ENCODE measurements around the gene KLK15. TPM values are rescaled to one million over a fixed set of nuclear protein-coding genes. Genes with fewer than 3 reads are reported as not detected.

The KLK15 gene
- total and polyA plus RNA-seq, 2 of the 8 experiments (the other 6 are each of a cell fraction or from before 2014, with no cell fraction given) = not detected

DNA sequence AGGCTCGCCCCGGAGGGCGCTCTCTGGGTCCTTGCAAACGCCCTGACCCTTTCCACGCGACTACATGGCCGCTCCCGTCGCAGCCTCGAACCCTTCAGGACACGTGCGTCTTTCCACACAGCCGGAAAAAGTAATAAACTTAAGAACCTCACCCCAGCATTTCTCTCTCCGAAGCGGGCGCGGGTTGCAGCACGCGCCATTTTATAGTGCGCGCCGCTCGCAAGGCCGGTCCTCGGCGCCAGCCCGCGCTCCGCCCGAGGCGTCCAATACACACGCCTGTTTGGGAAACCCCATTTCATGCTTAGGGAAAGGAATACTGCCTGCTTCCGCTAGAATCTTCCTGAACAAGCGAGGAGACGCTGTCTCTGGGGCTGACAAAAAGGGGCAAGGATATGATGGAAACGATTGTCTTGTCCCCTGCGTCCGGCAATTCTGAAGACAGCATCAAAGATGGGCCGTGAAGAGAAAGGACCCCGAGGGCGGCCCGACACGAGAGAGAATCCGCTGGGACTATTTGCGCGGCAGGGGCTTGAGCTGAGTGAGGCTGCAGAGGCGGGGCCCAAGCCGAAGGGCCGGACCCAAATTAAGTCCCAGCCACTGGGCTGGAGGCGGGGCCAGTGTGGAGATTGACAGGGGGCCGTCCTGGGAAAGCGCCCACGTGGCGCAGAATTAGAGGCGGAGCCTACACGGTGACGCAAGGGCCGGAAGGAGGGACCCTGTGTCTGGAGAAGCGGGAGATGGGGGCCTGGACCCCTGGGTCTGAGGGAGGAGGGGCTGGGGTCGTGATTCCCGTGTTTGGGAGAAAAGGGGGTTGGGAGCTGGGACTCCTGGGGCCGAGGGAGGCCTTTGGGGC lies 28.7 kb downstream of the KLK15 start (continued):
- peak; percentile 80; the same call in 1 of the 2 replicates for TF ChIP-seq ATF3 (IDR thresholded peaks at IDR 0.05; ENCODE audit: insufficient read depth, low read depth, low read length)
- no peak for TF ChIP-seq RXRA (IDR thresholded peaks at IDR 0.05; ENCODE audit: insufficient read depth, low read depth, low read length)
- TF ChIP-seq RNF2 (IDR thresholded peaks at IDR 0.05; ENCODE audit: borderline replicate concordance, low read depth, low read length, missing control alignments, poor library complexity, severe bottlenecking) = no peak
- TF ChIP-seq NRF1 (IDR thresholded peaks at IDR 0.05; ENCODE audit: low read depth, low read length) = peak; percentile 16; the same call in 1 of the 2 replicates
- peak; percentile 23 for TF ChIP-seq SAP30 (IDR thresholded peaks at IDR 0.05; ENCODE audit: insufficient read depth, insufficient replicate concordance, low read length)
- no peak for TF ChIP-seq FOSL1 (IDR thresholded peaks at IDR 0.05; ENCODE audit: insufficient read depth, low read depth, low read length)
- no peak for TF ChIP-seq GABPA (IDR thresholded peaks at IDR 0.05; ENCODE audit: borderline replicate concordance, insufficient read depth, low read length)
- peak; percentile 98 to 99 for TF ChIP-seq POLR2A (IDR thresholded peaks at IDR 0.05; ENCODE audit: control extremely low read depth in 1 of 2, low read depth in 2 of 2, low read length in 2 of 2)
- no peak for TF ChIP-seq CTBP2 (IDR thresholded peaks at IDR 0.05; ENCODE audit: borderline replicate concordance, insufficient read depth, insufficient read length, low read length)
- TF ChIP-seq BRCA1 (IDR thresholded peaks at IDR 0.05; ENCODE audit: low read depth, low read length) = no peak
- TF ChIP-seq E2F6 (IDR thresholded peaks at IDR 0.05) = no peak; the same call in 1 of the 2 replicates
- TF ChIP-seq EGR1 (IDR thresholded peaks at IDR 0.05; ENCODE audit: borderline replicate concordance, low read depth, low read length) = no peak; the same call in none of the 2 replicates
- peak; percentile 47 for TF ChIP-seq KDM4A (IDR thresholded peaks at IDR 0.05; ENCODE audit: low read depth, low read length, severe bottlenecking)
- peak; percentile 39 for TF ChIP-seq CREB1 (IDR thresholded peaks at IDR 0.05)
- TF ChIP-seq PHF8 (conservative IDR thresholded peaks at IDR 0.05; ENCODE audit: low read depth, low read length) = peak; percentile 100
- TF ChIP-seq TBP (IDR thresholded peaks at IDR 0.05; ENCODE audit: low read depth, low read length) = peak; percentile 98
- TF ChIP-seq CHD2 (IDR thresholded peaks at IDR 0.05; ENCODE audit: low read length) = peak; percentile 89
- peak; percentile 97 for TF ChIP-seq GTF2F1 (IDR thresholded peaks at IDR 0.05; ENCODE audit: borderline replicate concordance, low read depth, low read length)
- peak; percentile 99 for TF ChIP-seq TAF1 (IDR thresholded peaks at IDR 0.05; ENCODE audit: low read depth, low read length)
- TF ChIP-seq EP300 (IDR thresholded peaks at IDR 0.05; ENCODE audit: borderline replicate concordance in 1 of 2, low read depth in 2 of 2, low read length in 2 of 2) = no peak; a peak in 1 of 3 replicates

Measured in H1 (cell line).